ENCODE results near the gene UBE2J2. TPM values are rescaled to one million over a fixed set of nuclear protein-coding genes. Genes with fewer than 3 reads are reported as not detected.

UBE2J2 gene
- total RNA-seq, 2 donors from 2014 or later, result 69.9 to 72.7 TPM

GRCh38 chr1:1293263-1294249 is 19.9 kb upstream of the UBE2J2 start:
- H3K9ac ChIP-seq (ENCODE audit: extremely low read depth, low read length, poor library complexity, severe bottlenecking), result no peak overlapping the region
- H3K27me3 ChIP-seq (ENCODE audit: control insufficient read depth, insufficient read depth, low read length, poor library complexity, severe bottlenecking), result no peaks in the 10 kb centered on the region
- Mint-ChIP-seq H3K4me1 (no peaks in the 10 kb centered on the region), H3K4me3 (no peak overlapping the region), H3K27ac (no peak overlapping the region), H3K9me3 (peaks cover 2% of the 10 kb centered on the region), H3K27me3 (ENCODE audit: insufficient read depth) (no peaks in the 10 kb centered on the region), H3K36me3 (ENCODE audit: low read depth) (no peaks in the 10 kb centered on the region)
- WGBS, 2 experiments (ENCODE audit: insufficient coverage in 1 of 2, insufficient read length in 1 of 2), result 92 to 95% methylated on average over 68 to 94 of the region's 94 CpGs
- H3K4me1 ChIP-seq (ENCODE audit: control insufficient read depth, insufficient read depth, low read length), result no peaks in the 10 kb centered on the region
- H3K36me3 ChIP-seq (ENCODE audit: control insufficient read depth, insufficient read depth, low read length), result no peaks in the 10 kb centered on the region
- no peak for TF ChIP-seq CTCF (conservative IDR thresholded peaks at IDR 0.05)
- no peak overlapping the region for H3K27ac ChIP-seq (ENCODE audit: low read depth, low read length)
- no peaks in the 10 kb centered on the region for H3K9me3 ChIP-seq (ENCODE audit: control insufficient read depth, low read length)
- H3K4me3 ChIP-seq (ENCODE audit: low read length), result no peak overlapping the region
- peak; percentile 94 for DNase-seq

GRCh38 chr1:1292851-1293250 is 19.2 kb upstream of the UBE2J2 start:
- H3K4me1 Mint-ChIP-seq, result no peaks in the 10 kb centered on the region
- H3K36me3 Mint-ChIP-seq (ENCODE audit: low read depth), result no peaks in the 10 kb centered on the region
- H3K9me3 Mint-ChIP-seq, result peaks cover 2% of the 10 kb centered on the region
- DNase-seq, result no peak
- no peaks in the 10 kb centered on the region for H3K27me3 ChIP-seq (ENCODE audit: control insufficient read depth, insufficient read depth, low read length, poor library complexity, severe bottlenecking)
- no peak overlapping the region for H3K4me3 Mint-ChIP-seq
- no peak for TF ChIP-seq CTCF (conservative IDR thresholded peaks at IDR 0.05)
- H3K9me3 ChIP-seq (ENCODE audit: control insufficient read depth, low read length), result no peaks in the 10 kb centered on the region
- no peak overlapping the region for H3K9ac ChIP-seq (ENCODE audit: extremely low read depth, low read length, poor library complexity, severe bottlenecking)
- 96 to 100% methylated on average over 7 to 18 of the region's 18 CpGs for WGBS, 2 experiments (ENCODE audit: insufficient coverage in 1 of 2, insufficient read length in 1 of 2)
- H3K27ac ChIP-seq (ENCODE audit: low read depth, low read length), result no peak overlapping the region
- H3K4me3 ChIP-seq (ENCODE audit: low read length), result no peak overlapping the region
- H3K36me3 ChIP-seq (ENCODE audit: control insufficient read depth, insufficient read depth, low read length), result no peaks in the 10 kb centered on the region
- H3K4me1 ChIP-seq (ENCODE audit: control insufficient read depth, insufficient read depth, low read length), result no peaks in the 10 kb centered on the region
- no peak overlapping the region for H3K27ac Mint-ChIP-seq
- no peaks in the 10 kb centered on the region for H3K27me3 Mint-ChIP-seq (ENCODE audit: insufficient read depth)

- Histone ChIP-seq H3K27me3 (ENCODE audit: control insufficient read depth, insufficient read depth, low read length, poor library complexity, severe bottlenecking) (no peaks in the 10 kb centered on the region), H3K4me3 (ENCODE audit: low read length) (no peak overlapping the region), H3K36me3 (ENCODE audit: control insufficient read depth, insufficient read depth, low read length) (no peaks in the 10 kb centered on the region), H3K27ac (ENCODE audit: low read depth, low read length) (no peak overlapping the region), H3K9ac (ENCODE audit: extremely low read depth, low read length, poor library complexity, severe bottlenecking) (no peak overlapping the region), H3K9me3 (ENCODE audit: control insufficient read depth, low read length) (no peaks in the 10 kb centered on the region), H3K4me1 (ENCODE audit: control insufficient read depth, insufficient read depth, low read length) (no peaks in the 10 kb centered on the region)
- TF ChIP-seq CTCF (conservative IDR thresholded peaks at IDR 0.05), result no peak
- Mint-ChIP-seq H3K9me3 (peaks cover 2% of the 10 kb centered on the region), H3K36me3 (ENCODE audit: low read depth) (no peaks in the 10 kb centered on the region), H3K4me3 (no peak overlapping the region), H3K4me1 (no peaks in the 10 kb centered on the region), H3K27ac (no peak overlapping the region), H3K27me3 (ENCODE audit: insufficient read depth) (no peaks in the 10 kb centered on the region)
- no peak for DNase-seq
- WGBS, 2 experiments (ENCODE audit: insufficient coverage in 1 of 2, insufficient read length in 1 of 2), result 86 to 88% methylated on average over 8 to 9 of the region's 9 CpGs
Observed at GRCh38 chr1:1292442-1292779, 18.8 kb upstream of the UBE2J2 start.
